Smooth muscle cell (in vitro differentiated cells): ENCODE data around the gene GSG1L2. TPM values are rescaled to one million over a fixed set of nuclear protein-coding genes. Genes with fewer than 3 reads are reported as not detected.

Experiments
- DNase-seq: peaks from one replicate; lab custom pipeline; 2025; ENCODE audit not compliant: unreplicated experiment; lab: John Stamatoyannopoulos, UW
- H2AFZ ChIP-seq: fragments of 200-600 bp; sonication (generic); 2 replicates; pipeline ENCODE4 v1.6.0; 2016; ENCODE audit warnings: antibody characterized with exemption, low read depth, mild to moderate bottlenecking
- H3F3A ChIP-seq: fragments of 200-600 bp; sonication (generic); 2 replicates; pipeline ENCODE4 v1.6.0; 2017; ENCODE audit warnings: antibody characterized with exemption, low read depth
- H3K27ac ChIP-seq: fragments of 200-600 bp; sonication (generic); 2 replicates; pipeline ENCODE4 v1.5.1; 2016; ENCODE audit warnings: low read depth, mild to moderate bottlenecking
- H3K27me3 ChIP-seq: fragments of 200-600 bp; sonication (generic); 2 replicates; pipeline ENCODE4 v1.6.1; 2016; ENCODE audit warnings: low read depth, mild to moderate bottlenecking
- H3K36me3 ChIP-seq: fragments of 200-600 bp; sonication (generic); 2 replicates; pipeline ENCODE4 v1.5.1; 2016; ENCODE audit warnings: low read depth
- H3K4me1 ChIP-seq: fragments of 200-600 bp; sonication (generic); 2 replicates; pipeline ENCODE4 v1.5.1; 2016; ENCODE audit warnings: low read depth
- H3K4me2 ChIP-seq: fragments of 200-600 bp; sonication (generic); 2 replicates; pipeline ENCODE4 v1.6.0; 2016; ENCODE audit warnings: mild to moderate bottlenecking
- H3K4me3 ChIP-seq: fragments of 200-600 bp; sonication (generic); 2 replicates; pipeline ENCODE4 v1.5.1; 2016; ENCODE audit warnings: mild to moderate bottlenecking
- H3K79me2 ChIP-seq: fragments of 200-600 bp; sonication (generic); 2 replicates; pipeline ENCODE4 v1.6.0; 2016; ENCODE audit warnings: low read depth, mild to moderate bottlenecking
- H3K9ac ChIP-seq: fragments of 200-600 bp; sonication (generic); 2 replicates; pipeline ENCODE4 v1.6.0; 2016; ENCODE audit warnings: low read depth
- H3K9me3 ChIP-seq: fragments of 200-600 bp; sonication (generic); replicated peaks from 2 replicates; pipeline ENCODE4 v1.5.1; 2016; ENCODE audit warnings: low read depth
- H4K20me1 ChIP-seq: fragments of 200-600 bp; sonication (generic); 2 replicates; pipeline ENCODE4 v1.6.0; 2016; ENCODE audit warnings: low read depth
- WGBS: methylation state at CpG from one replicate; pipeline ENCODE4 v1.1.7; 2016; ENCODE audit warnings: low lambda C conversion rate; 5-methylcytosine and 5-hydroxymethylcytosine counted together
- polyA plus RNA-seq: library from polyadenylated mRNA; unstranded; fragments of >200 nt; fragmentation: Nextera tagmentation; extraction: Ambion mirVana; gene quantifications from 2 replicates; pipeline ENCODE4 v1.2.1, GENCODE V29; 2016
- total RNA-seq: library from RNA; depleted of rRNA; stranded (reverse); fragments of >200 nt; gene quantifications from 2 replicates; pipeline ENCODE4 v1.2.3, GENCODE V29; 2014
- TF ChIP-seq, protein P1 (sequence below): fragments of 200-600 bp; sonication (generic); IDR thresholded peaks from 2 replicates; pipeline ENCODE4 v1.5.1; 2017; ENCODE audit warnings: borderline replicate concordance, mild to moderate bottlenecking, antibody characterized with exemption; ENCODE audit not compliant: insufficient read depth, poor library complexity, severe bottlenecking

GSG1L2 gene
- total RNA-seq (not detected in 2 replicates), polyA plus RNA-seq (not detected in 2 replicates)

DNA sequence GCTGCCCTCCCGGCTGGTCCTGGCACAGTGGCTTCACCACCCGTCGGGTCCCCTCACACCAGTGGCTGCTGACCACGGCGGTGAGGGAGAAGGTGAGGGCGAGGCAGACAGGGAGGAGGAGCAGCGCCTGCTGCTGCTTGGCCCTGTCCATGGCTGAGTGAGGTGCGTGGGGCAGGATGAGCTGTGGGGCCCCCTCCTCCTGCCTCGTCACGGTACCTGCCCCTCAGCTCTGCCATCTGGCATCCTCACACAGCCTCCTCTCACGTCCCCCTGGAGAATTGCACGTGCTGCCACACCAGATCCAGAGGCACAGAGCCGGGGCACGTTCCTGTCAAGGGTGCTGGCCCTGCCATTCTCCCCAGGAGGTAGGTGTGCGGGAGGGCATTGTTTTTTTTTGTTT, at the start of gene GSG1L2:
TSS of gene GSG1L2 (minus strand) at position 159 of the 400 bp plus-strand sequence. CDS start at position 151, 8 bp downstream.
- Histone ChIP-seq H3K27me3 (no peaks in the 10 kb centered on the region), H3K79me2 (no peaks in the 10 kb centered on the region), H3K36me3 (no peaks in the 10 kb centered on the region), H3K4me2 (no peak within 1 kb of the TSS), H3K4me1 (no peaks in the 10 kb centered on the region), H4K20me1 (no peaks in the 10 kb centered on the region), H3K9me3 (no peaks in the 10 kb centered on the region), H3K9ac (no peak within 1 kb of the TSS), H3K27ac (no peak within 1 kb of the TSS), H2AFZ (no peak within 1 kb of the TSS), H3K4me3 (no peak within 1 kb of the TSS), H3F3A (no peaks in the 10 kb centered on the region)
- no peak for DNase-seq
- 86% methylated on average over 15 of the region's 15 CpGs for WGBS
- TF ChIP-seq, protein P1, sequence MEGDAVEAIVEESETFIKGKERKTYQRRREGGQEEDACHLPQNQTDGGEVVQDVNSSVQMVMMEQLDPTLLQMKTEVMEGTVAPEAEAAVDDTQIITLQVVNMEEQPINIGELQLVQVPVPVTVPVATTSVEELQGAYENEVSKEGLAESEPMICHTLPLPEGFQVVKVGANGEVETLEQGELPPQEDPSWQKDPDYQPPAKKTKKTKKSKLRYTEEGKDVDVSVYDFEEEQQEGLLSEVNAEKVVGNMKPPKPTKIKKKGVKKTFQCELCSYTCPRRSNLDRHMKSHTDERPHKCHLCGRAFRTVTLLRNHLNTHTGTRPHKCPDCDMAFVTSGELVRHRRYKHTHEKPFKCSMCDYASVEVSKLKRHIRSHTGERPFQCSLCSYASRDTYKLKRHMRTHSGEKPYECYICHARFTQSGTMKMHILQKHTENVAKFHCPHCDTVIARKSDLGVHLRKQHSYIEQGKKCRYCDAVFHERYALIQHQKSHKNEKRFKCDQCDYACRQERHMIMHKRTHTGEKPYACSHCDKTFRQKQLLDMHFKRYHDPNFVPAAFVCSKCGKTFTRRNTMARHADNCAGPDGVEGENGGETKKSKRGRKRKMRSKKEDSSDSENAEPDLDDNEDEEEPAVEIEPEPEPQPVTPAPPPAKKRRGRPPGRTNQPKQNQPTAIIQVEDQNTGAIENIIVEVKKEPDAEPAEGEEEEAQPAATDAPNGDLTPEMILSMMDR, result no peak

GRCh38 chr17:9868552-9868951, 46.7 kb upstream of the GSG1L2 start:
- Histone ChIP-seq H3K36me3 (no peaks in the 10 kb centered on the region), H3K27me3 (no peaks in the 10 kb centered on the region), H3F3A (no peaks in the 10 kb centered on the region), H4K20me1 (no peaks in the 10 kb centered on the region), H3K79me2 (no peaks in the 10 kb centered on the region), H3K27ac (no peak overlapping the region), H3K4me1 (no peaks in the 10 kb centered on the region), H3K4me3 (no peak overlapping the region), H3K9me3 (no peaks in the 10 kb centered on the region), H3K9ac (no peak overlapping the region), H2AFZ (no peak overlapping the region), H3K4me2 (no peak overlapping the region)
- no peak for DNase-seq
- 83% methylated on average over 3 of the region's 3 CpGs for WGBS
- TF ChIP-seq, protein P1, result no peak

DNA sequence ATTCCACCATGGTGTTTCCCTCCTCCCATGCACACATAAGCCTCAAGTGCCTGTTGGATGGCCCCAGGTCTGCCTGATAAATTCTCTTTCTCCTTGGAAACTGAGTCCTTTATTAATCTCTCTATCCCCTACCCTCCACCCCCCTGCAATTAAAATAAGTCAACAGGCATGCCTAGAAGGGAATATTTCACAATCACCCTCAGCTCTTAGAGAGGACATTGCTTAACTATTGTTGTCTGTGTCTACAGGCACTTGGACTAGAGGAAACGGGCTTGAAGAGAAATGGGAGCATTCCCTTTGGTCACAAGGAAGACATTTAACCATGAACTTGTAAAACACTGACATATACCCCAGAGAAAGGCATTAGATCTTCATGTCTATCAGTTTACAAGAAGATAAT, 43.7 kb upstream of the GSG1L2 start:
- TF ChIP-seq, protein P1, result no peak
- Histone ChIP-seq H3K9ac (no peak overlapping the region), H3K9me3 (no peaks in the 10 kb centered on the region), H3K27me3 (no peaks in the 10 kb centered on the region), H3K27ac (no peak overlapping the region), H4K20me1 (no peaks in the 10 kb centered on the region), H3F3A (no peaks in the 10 kb centered on the region), H3K4me2 (no peak overlapping the region), H3K36me3 (no peaks in the 10 kb centered on the region), H2AFZ (no peak overlapping the region), H3K4me3 (no peak overlapping the region), H3K4me1 (no peaks in the 10 kb centered on the region), H3K79me2 (no peaks in the 10 kb centered on the region)
- WGBS, result 67% methylated on average over 1 of the region's 1 CpG
- no peak for DNase-seq

DNA sequence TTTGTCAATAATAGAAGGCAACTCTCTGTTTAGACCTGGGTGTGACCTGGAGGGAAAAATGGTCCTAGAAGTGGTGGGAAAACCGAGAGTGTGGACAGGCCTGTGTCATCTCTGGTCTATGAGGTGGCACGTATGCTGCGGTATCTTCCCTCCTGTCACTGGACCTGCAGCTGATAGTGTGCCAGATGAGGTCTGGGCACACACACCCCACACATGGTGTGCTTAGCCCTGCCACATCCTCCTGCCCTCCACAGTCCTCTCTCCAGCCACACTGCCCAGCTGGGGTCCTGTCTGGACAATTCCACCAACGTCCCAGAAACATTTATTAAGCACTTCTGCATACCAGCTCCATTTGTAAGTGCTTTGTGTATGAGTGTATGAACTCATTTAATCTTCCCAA, 41.1 kb upstream of the GSG1L2 start:
- no peak overlapping the region for H3K4me3 ChIP-seq
- no peak overlapping the region for H3K4me2 ChIP-seq
- TF ChIP-seq, protein P1, result no peak
- 77% methylated on average over 4 of the region's 4 CpGs for WGBS
- no peaks in the 10 kb centered on the region for H3F3A ChIP-seq
- no peaks in the 10 kb centered on the region for H3K9me3 ChIP-seq
- no peaks in the 10 kb centered on the region for H4K20me1 ChIP-seq
- no peak for DNase-seq
- H3K36me3 ChIP-seq, result no peaks in the 10 kb centered on the region
- no peak overlapping the region for H3K27ac ChIP-seq
- no peak overlapping the region for H2AFZ ChIP-seq
- no peaks in the 10 kb centered on the region for H3K27me3 ChIP-seq
- no peaks in the 10 kb centered on the region for H3K4me1 ChIP-seq
- H3K9ac ChIP-seq, result no peak overlapping the region
- no peaks in the 10 kb centered on the region for H3K79me2 ChIP-seq
